SIG-M5 treated with dmso at 0.1 percent for 504 hours (cell line): ENCODE data around the gene CORO1C.
A peak's percentile ranks its signal among the peaks of the same experiment; 100 is the strongest.
"Not testable (repeated sequence)": the region's sequence is repeated elsewhere in the genome, so short reads cannot be mapped to it uniquely, and the experiment has no call there.

Experiments used
- DNase-seq: peaks from one replicate; lab custom pipeline; 2025; ENCODE audit not compliant: unreplicated experiment; lab: John Stamatoyannopoulos, UW

The CORO1C gene

GRCh38 chr12:108731105-108731865, at the start of gene CORO1C:
Gene CORO1C (minus strand): TSS chr12:108731518. CDS start chr12:108701318, 30,200 bp downstream.
- peak; percentile 93 for DNase-seq

GRCh38 chr12:108779998-108780688, 48.8 kb upstream of the CORO1C start:
- no peak for DNase-seq

GRCh38 chr12:108778053-108778452, 46.7 kb upstream of the CORO1C start:
- DNase-seq, result no peak

- DNase-seq, result no peak
Observed at GRCh38 chr12:108777156-108777555, 45.8 kb upstream of the CORO1C start.

GRCh38 chr12:108773798-108774788, 42.8 kb upstream of the CORO1C start:
- DNase-seq, result no peak

- no peak for DNase-seq
Observed at GRCh38 chr12:108772891-108773797, 41.8 kb upstream of the CORO1C start.

GRCh38 chr12:108772247-108772646, 40.9 kb upstream of the CORO1C start:
- DNase-seq, result no peak

GRCh38 chr12:108771835-108772234, 40.5 kb upstream of the CORO1C start:
- DNase-seq, result not testable (repeated sequence)

GRCh38 chr12:108770963-108771362, 39.6 kb upstream of the CORO1C start:
- no peak for DNase-seq

- no peak for DNase-seq
Observed at GRCh38 chr12:108770269-108770829, 39.0 kb upstream of the CORO1C start.

- DNase-seq, result peak; percentile 31
Observed at GRCh38 chr12:108768591-108769500, 37.5 kb upstream of the CORO1C start.

- DNase-seq, result no peak
Observed at GRCh38 chr12:108766294-108766693, 35.0 kb upstream of the CORO1C start.

- no peak for DNase-seq
Observed at GRCh38 chr12:108765289-108765764, 34.0 kb upstream of the CORO1C start.

GRCh38 chr12:108764540-108765288, 33.4 kb upstream of the CORO1C start:
- no peak for DNase-seq

- no peak for DNase-seq
Observed at GRCh38 chr12:108761226-108761625, 29.9 kb upstream of the CORO1C start.

- no peak for DNase-seq
Observed at GRCh38 chr12:108759924-108760323, 28.6 kb upstream of the CORO1C start.

GRCh38 chr12:108757856-108758255, 26.5 kb upstream of the CORO1C start:
- DNase-seq, result peak; percentile 22

GRCh38 chr12:108756421-108756820, 25.1 kb upstream of the CORO1C start:
- DNase-seq, result no peak
